HepG2 (cell line): ENCODE data around the gene SCAF8. TPM values are rescaled to one million over a fixed set of nuclear protein-coding genes. Genes with fewer than 3 reads are reported as not detected.

Source experiments
- CC2D1A ChIP-seq: sonication (generic); formaldehyde crosslinking; IDR thresholded peaks from 2 replicates; pipeline ENCODE4 v1.8.1; 2023; ENCODE audit warnings: mild to moderate bottlenecking, missing genetic modification reagents
- CREB1 ChIP-seq, 2 experiments: fragments of 450-650 bp in 1 of 2; IDR thresholded peaks; 2 replicates each; pipeline ENCODE4 v1.6.1; 2016 to 2017; ENCODE audit warnings: control low read depth in 1 of 2, mild to moderate bottlenecking in 1 of 2, missing compliant biosample characterization in 1 of 2, missing genetic modification characterization in 1 of 2
- ETV6 ChIP-seq: sonication (generic); formaldehyde crosslinking; conservative IDR thresholded peaks from 2 replicates; pipeline ENCODE4 v1.4.0; 2020; ENCODE audit warnings: missing genetic modification reagents
- HOXA7 ChIP-seq: sonication (generic); formaldehyde crosslinking; IDR thresholded peaks from 2 replicates; pipeline ENCODE4 v1.8.1; 2022; ENCODE audit warnings: mild to moderate bottlenecking, missing genetic modification reagents, moderate library complexity
- IRF9 ChIP-seq: sonication (generic); formaldehyde crosslinking; IDR thresholded peaks from 2 replicates; pipeline ENCODE4 v1.8.0; 2022; ENCODE audit warnings: missing genetic modification reagents, mild to moderate bottlenecking, borderline replicate concordance
- KDM5B ChIP-seq: sonication (generic); formaldehyde crosslinking; IDR thresholded peaks from 2 replicates; pipeline ENCODE4 v1.4.0; 2020; ENCODE audit warnings: missing genetic modification reagents, mild to moderate bottlenecking, borderline replicate concordance
- NFE2L2 ChIP-seq: fragments of 150-350 bp; IDR thresholded peaks from 2 replicates; pipeline ENCODE4 v1.6.1; 2014; ENCODE audit warnings: low read length
- SNAPC5 ChIP-seq: sonication (generic); formaldehyde crosslinking; IDR thresholded peaks from 2 replicates; pipeline ENCODE4 v1.8.1; 2023; ENCODE audit warnings: mild to moderate bottlenecking, missing genetic modification reagents, borderline replicate concordance
- TRIM24 ChIP-seq: sonication (generic); formaldehyde crosslinking; IDR thresholded peaks from 2 replicates; pipeline ENCODE4 v1.8.0; 2022; ENCODE audit warnings: mild to moderate bottlenecking, missing genetic modification reagents
- ZBTB38 ChIP-seq: sonication (generic); formaldehyde crosslinking; IDR thresholded peaks from 2 replicates; pipeline ENCODE4 v1.5.1; 2020; ENCODE audit warnings: mild to moderate bottlenecking, missing genetic modification reagents
- ZNF280D ChIP-seq: sonication (generic); formaldehyde crosslinking; IDR thresholded peaks from 2 replicates; pipeline ENCODE4 v1.5.1; 2020; ENCODE audit warnings: mild to moderate bottlenecking, missing genetic modification reagents
- ZNF557 ChIP-seq: sonication (generic); formaldehyde crosslinking; IDR thresholded peaks from 2 replicates; pipeline ENCODE4 v1.4.0; 2020; ENCODE audit warnings: missing genetic modification reagents
- ZNF740 ChIP-seq: sonication (generic); formaldehyde crosslinking; IDR thresholded peaks from 2 replicates; pipeline ENCODE4 v1.4.0; 2020; ENCODE audit warnings: missing genetic modification reagents
- ZNF883 ChIP-seq: sonication (generic); formaldehyde crosslinking; IDR thresholded peaks from 2 replicates; pipeline ENCODE4 v1.5.1; 2020; ENCODE audit warnings: mild to moderate bottlenecking, missing genetic modification reagents; ENCODE audit errors: not compliant biosample characterization
- polyA plus RNA-seq, 8 experiments: library from polyadenylated mRNA; depleted of rRNA in 3 of 8; stranded (reverse) in 7 of 8; unstranded in 1 of 8; fragments of >200 nt; fragmentation: Illumina TruSeq in 4 of 8; extraction: Trizol in 4 of 8; gene quantifications; 2 replicates each; pipeline versions ENCODE4 v1.2.1 to v1.2.3, GENCODE V29; 2011 to 2016; ENCODE audit warnings: low read depth in 4 of 8, missing spikeins in 1 of 8, mixed read lengths in 1 of 8; ENCODE audit not compliant: insufficient read depth in 1 of 8
- total RNA-seq, 5 experiments: library from RNA; depleted of rRNA; stranded (reverse); fragments of >200 nt; fragmentation: Illumina TruSeq; extraction: Trizol; gene quantifications; 2 replicates each; pipeline ENCODE4 v1.2.3, GENCODE V29; 2016; ENCODE audit warnings: low read depth in 1 of 5
- TF ChIP-seq, protein P1 (sequence below): sonication (generic); formaldehyde crosslinking; conservative IDR thresholded peaks from 2 replicates; pipeline ENCODE4 v1.8.1; 2023; ENCODE audit warnings: missing genetic modification reagents
- TF ChIP-seq, protein P2 (sequence below): sonication (generic); formaldehyde crosslinking; IDR thresholded peaks from 2 replicates; pipeline ENCODE4 v1.5.1; 2020; ENCODE audit warnings: missing genetic modification reagents, mild to moderate bottlenecking, borderline replicate concordance
- TF ChIP-seq, protein P3 (sequence below): sonication (generic); formaldehyde crosslinking; IDR thresholded peaks from 2 replicates; pipeline ENCODE4 v1.9.0; 2021; ENCODE audit warnings: missing genetic modification reagents, mild to moderate bottlenecking, borderline replicate concordance
- TF ChIP-seq, protein P4 (sequence below): IDR thresholded peaks from 2 replicates; pipeline ENCODE4 v1.6.1; 2018; ENCODE audit warnings: missing genetic modification reagents, mild to moderate bottlenecking, missing compliant biosample characterization

The SCAF8 gene
- total and polyA plus RNA-seq, 2 of the 13 experiments (the other 11 are each of a cell fraction or from before 2014, with no cell fraction given): 15.3 to 40.8 TPM

- TF ChIP-seq, protein P1, sequence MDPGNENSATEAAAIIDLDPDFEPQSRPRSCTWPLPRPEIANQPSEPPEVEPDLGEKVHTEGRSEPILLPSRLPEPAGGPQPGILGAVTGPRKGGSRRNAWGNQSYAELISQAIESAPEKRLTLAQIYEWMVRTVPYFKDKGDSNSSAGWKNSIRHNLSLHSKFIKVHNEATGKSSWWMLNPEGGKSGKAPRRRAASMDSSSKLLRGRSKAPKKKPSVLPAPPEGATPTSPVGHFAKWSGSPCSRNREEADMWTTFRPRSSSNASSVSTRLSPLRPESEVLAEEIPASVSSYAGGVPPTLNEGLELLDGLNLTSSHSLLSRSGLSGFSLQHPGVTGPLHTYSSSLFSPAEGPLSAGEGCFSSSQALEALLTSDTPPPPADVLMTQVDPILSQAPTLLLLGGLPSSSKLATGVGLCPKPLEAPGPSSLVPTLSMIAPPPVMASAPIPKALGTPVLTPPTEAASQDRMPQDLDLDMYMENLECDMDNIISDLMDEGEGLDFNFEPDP (CRISPR knock-in tag): 0 out of 2 replicates have a peak, but pooled peaks have one; percentile 6
- TF ChIP-seq ETV6 (CRISPR knock-in tag) (peak; percentile 55), CC2D1A (CRISPR knock-in tag) (no peak), ZBTB38 (CRISPR knock-in tag) (peak; percentile 75; the same call in 1 of the 2 replicates), CREB1 (IDR thresholded peaks at IDR 0.05) (no peak; the same call in 1 of the 2 replicates), CREB1 (CRISPR knock-in tag; IDR thresholded peaks at IDR 0.05) (no peak), SNAPC5 (CRISPR knock-in tag) (peak; percentile 35; the same call in 1 of the 2 replicates), KDM5B (CRISPR knock-in tag) (peak; percentile 68; the same call in 1 of the 2 replicates), TRIM24 (CRISPR knock-in tag) (no peak), HOXA7 (CRISPR knock-in tag) (no peak), ZNF740 (0 out of 2 replicates have a peak, but pooled peaks have one; percentile 11), NFE2L2 (no peak), ZNF883 (CRISPR knock-in tag) (no peak), ZNF557 (CRISPR knock-in tag) (no peak), ZNF280D (CRISPR knock-in tag) (no peak), IRF9 (CRISPR knock-in tag) (0 out of 2 replicates have a peak, but pooled peaks have one; percentile 48)
- TF ChIP-seq, protein P2, sequence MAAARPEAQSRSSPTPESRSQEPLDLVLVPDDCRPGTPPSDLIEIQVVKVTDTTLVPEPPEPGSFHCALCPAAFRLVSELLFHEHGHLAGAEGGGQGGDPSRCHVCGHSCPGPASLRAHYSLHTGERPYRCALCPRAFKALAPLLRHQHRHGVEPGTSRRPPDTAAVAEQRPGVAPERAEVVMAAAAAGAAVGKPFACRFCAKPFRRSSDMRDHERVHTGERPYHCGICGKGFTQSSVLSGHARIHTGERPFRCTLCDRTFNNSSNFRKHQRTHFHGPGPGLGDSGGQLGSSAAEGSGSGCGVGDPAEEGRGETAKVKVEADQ (CRISPR knock-in tag): peak; percentile 91; the same call in 1 of the 2 replicates
- TF ChIP-seq, protein P3, sequence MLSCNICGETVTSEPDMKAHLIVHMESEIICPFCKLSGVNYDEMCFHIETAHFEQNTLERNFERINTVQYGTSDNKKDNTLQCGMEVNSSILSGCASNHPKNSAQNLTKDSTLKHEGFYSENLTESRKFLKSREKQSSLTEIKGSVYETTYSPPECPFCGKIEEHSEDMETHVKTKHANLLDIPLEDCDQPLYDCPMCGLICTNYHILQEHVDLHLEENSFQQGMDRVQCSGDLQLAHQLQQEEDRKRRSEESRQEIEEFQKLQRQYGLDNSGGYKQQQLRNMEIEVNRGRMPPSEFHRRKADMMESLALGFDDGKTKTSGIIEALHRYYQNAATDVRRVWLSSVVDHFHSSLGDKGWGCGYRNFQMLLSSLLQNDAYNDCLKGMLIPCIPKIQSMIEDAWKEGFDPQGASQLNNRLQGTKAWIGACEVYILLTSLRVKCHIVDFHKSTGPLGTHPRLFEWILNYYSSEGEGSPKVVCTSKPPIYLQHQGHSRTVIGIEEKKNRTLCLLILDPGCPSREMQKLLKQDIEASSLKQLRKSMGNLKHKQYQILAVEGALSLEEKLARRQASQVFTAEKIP (CRISPR knock-in tag): no peak
- TF ChIP-seq, protein P4, sequence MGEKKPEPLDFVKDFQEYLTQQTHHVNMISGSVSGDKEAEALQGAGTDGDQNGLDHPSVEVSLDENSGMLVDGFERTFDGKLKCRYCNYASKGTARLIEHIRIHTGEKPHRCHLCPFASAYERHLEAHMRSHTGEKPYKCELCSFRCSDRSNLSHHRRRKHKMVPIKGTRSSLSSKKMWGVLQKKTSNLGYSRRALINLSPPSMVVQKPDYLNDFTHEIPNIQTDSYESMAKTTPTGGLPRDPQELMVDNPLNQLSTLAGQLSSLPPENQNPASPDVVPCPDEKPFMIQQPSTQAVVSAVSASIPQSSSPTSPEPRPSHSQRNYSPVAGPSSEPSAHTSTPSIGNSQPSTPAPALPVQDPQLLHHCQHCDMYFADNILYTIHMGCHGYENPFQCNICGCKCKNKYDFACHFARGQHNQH (CRISPR knock-in tag): no peak
These were observed at the start of gene SCAF8 (continued) for GRCh38 chr6:154733183-154733625.
